Lower leg skin (tissue), 3 donors: ENCODE data around the gene MT1E.

Source experiments
- CTCF ChIP-seq, 3 donors: fragments of 450-650 bp; IDR thresholded peaks; one replicate each; pipeline ENCODE4 v1.5.1; 2016; ENCODE audit warnings: antibody characterized with exemption in 3 of 3, mild to moderate bottlenecking in 3 of 3, moderate library complexity in 2 of 3
- POLR2A ChIP-seq, 2 donors: fragments of 450-650 bp; IDR thresholded peaks; one replicate each; pipeline ENCODE4 v1.6.1; 2016 to 2017; ENCODE audit warnings: antibody characterized with exemption in 2 of 2, mild to moderate bottlenecking in 1 of 2, moderate library complexity in 1 of 2

GRCh38 chr16:56623637-56624036 lies 1.9 kb upstream of the MT1E start:
- TF ChIP-seq POLR2A (IDR thresholded peaks at IDR 0.05): no peak
- TF ChIP-seq CTCF (IDR thresholded peaks at IDR 0.05): no peak
